ENCODE measurements around the gene CASP9.
"Not testable (repeated sequence)": the region's sequence is repeated elsewhere in the genome, so short reads cannot be mapped to it uniquely, and the experiment has no call there.

CASP9 gene

DNA sequence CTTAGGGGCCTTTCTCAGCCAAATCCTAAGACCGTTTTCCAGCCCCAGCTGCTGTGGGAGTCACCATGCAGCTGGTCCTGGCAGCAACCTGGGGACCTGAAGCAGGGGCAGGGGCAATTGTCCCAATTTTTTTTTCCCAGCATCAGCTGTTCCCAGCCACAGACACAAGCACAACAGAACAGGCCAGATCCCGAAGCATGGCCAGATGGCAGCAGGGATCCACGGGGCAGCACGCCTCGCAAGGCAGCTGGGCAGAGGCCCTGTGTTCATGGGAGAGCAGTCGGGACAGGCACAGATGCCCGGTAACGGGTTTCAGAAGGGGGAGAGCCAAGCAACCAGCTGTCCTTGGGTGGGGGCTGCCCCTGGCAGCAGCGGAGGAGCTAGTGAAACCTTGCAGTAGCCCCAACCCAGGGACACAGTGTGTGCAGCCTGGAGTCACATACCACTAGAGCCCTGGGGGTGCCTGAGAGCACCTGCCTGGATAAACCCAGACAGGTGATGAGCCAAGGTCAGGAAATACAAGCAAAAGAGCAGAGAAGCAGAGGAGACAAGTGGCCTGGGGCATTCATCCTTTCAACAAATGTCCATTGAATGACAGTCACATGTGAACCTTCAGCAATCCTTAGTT lies 54.1 kb downstream of the CASP9 start:
- DNase-seq (ENCODE audit: low read depth in 2 of 2): not testable (repeated sequence)

DNA sequence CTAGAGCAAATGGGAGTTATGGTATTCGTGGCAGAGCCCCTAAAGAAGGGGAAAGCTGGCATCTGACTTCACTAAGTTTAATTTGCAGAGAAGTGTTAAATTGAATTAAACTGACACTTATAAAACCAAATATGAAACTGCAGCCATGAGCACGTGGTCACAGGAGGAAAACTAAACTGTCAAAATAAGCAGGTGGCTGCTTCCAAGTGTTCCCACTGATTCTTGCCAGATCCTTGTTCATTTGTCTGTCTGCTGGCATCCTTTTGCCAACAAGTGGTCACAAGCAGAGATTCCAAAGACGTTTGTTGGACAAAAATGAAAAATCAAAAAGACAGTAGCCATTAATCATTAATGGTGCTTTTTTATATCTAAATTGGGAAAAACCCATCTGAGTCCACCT lies 54.7 kb downstream of the CASP9 start:
- DNase-seq (ENCODE audit: low read depth in 2 of 2): no peak

DNA sequence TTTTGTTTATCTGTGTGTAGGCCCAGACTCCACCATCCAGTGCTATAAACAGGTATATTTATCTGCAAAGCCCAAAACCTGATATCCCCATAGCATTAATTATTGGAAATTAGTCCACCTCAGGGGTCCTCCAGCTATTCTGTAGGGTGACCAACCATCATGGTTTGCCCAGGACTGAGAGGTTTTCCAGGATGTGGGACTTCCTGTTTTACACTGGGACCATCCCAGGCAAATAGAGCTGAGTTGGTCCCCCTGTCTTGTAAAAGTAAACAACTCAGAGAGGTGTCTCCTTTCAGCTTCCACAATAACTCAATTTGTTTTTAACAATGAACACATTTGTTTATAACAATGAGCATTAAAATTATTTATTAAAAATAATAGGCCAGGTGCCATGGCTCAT lies 55.9 kb downstream of the CASP9 start:
- DNase-seq (ENCODE audit: low read depth in 2 of 2): no peak

DNA sequence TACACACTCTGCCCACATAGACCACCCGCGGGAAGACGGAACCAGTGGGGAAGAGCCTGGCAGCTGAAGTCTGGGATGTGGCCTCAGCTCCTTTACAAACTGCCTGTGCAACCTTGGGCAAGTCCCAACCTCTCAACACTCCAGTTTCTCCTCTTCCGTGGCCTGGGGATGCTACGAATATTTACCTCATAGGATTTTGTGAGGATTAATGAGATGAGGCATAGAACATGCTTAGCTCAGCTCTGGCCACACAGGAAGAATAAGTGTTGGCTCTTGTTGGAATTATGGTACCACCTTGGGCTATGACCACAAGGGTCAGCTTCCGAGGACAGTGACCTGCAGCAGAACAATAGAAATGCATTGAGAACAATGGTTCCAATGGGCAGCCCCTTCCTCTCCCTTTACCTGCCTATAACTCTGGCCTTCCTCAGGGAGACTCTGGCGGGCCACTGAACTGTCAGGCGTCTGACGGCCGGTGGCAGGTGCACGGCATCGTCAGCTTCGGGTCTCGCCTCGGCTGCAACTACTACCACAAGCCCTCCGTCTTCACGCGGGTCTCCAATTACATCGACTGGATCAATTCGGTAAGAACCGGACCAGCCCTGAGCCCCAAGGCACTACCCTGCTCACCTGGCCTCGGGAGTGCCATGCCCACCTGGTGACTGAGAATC lies 56.9 kb downstream of the CASP9 start:
- DNase-seq (ENCODE audit: low read depth in 2 of 2): not testable (repeated sequence)

DNA sequence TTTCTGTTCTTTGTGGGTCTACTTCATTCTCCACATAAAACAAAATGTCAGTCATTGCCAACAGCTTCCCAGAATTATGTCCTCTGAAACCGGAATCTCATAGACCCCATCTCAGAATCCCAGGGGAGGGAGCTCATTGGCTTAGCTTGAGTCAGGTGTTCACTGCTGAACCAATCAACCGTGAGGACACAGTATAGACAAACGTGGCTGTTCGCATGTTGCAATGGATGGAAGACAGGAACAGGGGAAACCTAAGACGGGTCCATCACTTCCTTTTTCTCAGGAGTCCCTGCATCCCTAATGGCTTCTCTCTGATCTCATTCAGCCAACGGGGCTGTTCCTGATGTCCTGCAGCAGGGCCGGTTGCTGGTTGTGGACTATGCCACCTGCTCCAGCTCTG lies 58.3 kb downstream of the CASP9 start:
- DNase-seq (ENCODE audit: low read depth in 2 of 2): no peak

DNA sequence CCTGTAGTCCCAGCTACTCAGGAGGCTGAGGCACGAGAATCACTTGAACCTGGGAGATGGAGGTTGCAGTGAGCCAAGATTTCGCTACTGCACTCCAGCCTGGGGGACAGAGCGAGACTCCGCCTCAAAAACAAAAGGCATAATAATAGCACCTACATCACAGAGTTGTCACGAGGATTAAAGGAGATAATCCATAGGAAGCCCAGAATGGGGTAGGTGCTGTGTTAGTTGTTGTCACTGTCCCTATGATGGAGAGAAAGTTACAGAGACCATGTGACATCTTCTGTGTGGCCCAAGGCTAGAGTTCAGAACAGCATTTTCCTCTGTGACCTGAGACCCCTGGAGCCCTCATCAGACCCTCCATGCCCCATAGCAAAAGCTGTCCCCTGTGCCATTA lies 60.1 kb downstream of the CASP9 start:
- DNase-seq (ENCODE audit: low read depth in 2 of 2): not testable (repeated sequence)

DNA sequence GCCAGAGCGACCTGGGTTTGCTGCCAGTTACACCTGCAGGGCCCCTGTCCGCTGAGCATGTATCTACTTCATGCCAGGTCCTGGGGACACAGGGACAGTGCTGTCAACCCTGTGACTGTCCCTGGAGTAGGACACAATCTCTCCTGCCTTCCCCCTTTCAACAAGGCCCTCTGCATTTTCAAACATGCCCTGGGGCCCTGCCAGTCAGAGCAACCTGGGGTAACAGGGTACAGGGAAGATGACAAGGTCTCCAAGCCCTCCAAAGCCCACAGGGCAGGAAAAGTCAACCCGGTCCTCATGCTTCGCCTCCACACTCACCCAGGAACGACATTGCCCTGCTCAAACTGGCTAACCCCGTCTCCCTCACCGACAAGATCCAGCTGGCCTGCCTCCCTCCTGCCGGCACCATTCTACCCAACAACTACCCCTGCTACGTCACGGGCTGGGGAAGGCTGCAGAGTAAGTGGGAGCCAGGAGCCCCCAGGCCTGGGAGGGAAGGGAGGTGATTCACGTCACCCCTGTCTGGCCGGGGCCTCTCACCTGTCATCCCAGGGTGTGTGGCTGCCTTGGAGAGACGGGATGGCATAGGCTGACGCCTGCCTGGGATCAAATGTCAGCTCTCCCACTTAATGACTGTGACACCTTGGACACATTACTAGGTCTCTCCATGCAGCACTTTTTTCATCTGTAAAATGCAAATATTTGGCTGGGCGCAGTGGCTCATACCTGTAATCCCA lies 60.8 kb downstream of the CASP9 start:
- not testable (repeated sequence) for DNase-seq (ENCODE audit: low read depth in 2 of 2)

DNA sequence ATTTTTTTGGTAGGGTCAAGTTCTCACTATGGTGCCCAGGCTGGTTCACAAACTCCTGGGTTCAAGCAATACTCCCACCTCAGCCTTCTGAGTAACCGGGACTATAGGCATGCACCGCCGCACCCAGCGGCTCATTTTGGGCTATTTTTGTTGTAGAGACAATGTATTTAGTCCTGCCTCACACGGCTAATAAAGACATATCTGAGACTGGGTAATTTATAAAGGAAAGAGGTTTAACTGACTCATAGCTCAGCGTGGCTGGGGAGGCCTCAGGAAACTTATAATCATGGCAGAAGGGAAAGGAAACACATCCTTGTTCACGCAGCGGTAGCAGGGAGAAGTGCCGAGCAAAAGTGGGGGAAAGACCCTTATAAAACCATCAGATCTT lies 63.3 kb downstream of the CASP9 start:
- DNase-seq (ENCODE audit: low read depth in 2 of 2): no peak

DNA sequence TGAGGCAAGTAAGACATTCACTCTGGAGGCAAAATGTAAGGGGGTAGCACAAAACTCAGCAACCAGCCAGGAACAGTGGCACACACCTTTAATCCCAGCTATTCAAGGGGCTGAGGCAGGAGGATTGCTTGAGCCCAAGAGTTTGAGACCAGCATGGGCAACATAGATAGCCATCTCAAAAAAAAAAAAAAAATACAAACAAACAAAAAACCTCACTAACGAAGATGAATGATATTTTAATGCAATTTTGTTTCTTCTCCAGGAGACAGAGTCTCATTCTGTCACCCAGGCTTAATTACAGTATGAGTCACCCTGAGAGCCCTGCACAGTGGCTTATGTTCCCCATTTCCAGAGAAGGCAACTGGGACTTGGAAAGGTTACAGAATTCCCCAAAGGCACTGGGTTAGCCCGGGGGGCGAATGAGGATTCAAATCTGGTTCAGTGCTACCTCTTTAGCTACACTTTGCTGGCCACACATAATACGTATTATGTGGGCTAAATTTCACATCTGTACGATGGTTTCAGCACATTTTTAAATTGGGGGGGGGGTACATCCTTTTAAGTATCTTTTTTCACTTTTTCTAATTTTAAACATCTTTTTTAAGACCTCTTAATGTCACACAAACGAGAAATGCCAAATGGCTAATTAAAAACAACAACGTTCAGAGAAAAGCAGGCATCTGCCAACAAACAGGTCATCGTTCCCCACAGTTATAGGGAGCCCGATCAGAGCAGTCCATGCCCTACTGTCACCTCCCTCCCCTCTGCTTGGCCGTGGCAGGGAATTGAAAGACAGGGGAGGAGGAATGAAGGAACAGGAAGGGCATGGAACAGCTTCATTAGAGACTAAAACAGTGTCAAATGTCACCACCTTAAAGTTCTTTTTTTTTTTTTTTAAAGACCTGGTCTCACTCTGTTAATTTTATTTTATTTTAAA lies 64.0 kb downstream of the CASP9 start:
- no peak for DNase-seq (ENCODE audit: low read depth in 2 of 2)

DNA sequence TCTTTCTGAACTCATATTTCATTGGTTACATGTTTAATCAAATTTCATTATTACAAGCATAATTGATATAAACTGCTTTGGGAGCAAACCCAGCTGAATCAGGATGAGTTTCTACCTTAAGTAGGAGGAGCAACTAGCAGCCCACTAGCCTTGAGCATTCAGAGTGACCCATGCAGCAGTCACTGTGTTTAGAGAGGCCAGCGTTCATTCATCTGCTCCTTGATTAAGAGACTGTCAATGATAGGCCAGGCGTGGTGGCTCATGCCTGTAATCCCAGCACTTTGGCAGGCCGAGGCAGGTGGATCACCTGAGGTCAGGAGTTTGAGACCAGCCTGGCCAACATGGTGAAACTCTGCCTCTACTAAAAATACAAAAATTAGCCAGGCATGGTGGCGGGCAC lies 65.6 kb downstream of the CASP9 start:
- DNase-seq (ENCODE audit: low read depth in 2 of 2): not testable (repeated sequence)

DNA sequence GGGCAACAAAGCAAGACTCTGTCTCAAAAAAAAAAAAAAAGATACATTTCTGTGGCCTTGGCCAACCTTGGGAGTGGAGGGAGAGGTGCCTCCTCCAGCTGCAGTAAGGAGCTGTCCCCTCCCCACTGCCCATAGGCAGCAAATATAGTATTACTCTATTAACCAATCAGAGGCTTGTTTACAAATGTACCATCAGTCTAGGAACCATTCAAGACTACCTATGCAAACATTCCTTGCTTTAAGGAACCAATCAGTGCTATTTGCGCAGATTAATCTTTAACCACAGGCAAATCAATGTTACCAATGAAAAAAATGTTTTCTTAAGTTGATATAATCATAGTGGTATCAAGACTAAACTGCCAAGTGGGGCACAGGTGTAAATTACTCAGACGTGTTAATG lies 66.4 kb downstream of the CASP9 start:
- no peak for DNase-seq (ENCODE audit: low read depth in 2 of 2)

DNA sequence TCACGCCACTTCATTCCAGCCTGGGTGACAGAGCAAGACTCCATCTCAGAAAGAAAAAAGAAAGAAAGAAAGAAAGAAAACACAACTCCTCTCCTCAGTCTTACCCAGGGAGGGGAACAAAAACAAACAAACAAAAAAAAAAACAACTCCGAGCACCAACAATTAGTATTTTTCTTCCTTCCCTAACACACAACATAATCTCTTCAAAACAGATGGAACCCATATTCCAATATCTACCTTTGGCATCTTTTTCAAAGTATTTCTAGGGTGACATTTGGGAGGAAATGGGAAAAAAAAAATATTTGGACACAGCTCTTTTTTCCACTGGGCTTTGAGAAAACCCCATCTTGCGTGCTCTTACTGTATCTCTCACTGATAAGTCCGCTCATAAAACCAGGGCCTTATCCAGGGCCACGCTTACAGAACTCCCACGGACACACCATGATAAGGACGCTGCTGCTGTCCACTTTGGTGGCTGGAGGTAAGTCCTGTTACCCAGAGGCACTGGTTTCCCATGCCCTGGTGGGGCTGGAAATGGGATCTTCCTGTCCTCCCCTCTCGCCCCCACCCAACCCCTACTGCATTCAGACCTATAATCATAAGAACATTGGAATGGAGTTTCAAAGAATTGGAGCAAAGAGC lies 67.6 kb downstream of the CASP9 start, which contains the start of gene CELA2A:
TSS of gene CELA2A (plus strand) at position 420 of the 642 bp plus-strand sequence. CDS start at position 442, 22 bp downstream.
- DNase-seq (ENCODE audit: low read depth in 2 of 2): no peak

DNA sequence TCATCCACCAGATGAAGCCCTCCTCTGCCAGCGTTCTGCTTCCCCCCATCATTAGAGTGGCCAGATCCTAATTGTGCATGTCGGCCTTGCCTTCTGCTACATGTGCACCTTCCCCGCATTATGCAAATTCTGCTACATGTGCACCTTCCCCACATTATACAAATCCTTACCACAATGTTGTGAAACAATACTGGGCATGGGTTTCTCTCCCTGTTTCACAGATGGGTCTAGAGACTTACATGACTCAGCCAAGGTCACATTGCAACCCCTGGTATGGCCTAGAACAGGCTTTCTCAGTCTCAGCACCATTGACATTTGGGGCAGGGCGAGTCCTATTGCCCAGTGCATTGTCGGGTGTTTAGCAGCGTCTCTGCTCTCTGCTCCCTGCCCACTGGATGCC lies 68.5 kb downstream of the CASP9 start:
- DNase-seq (ENCODE audit: low read depth in 2 of 2): no peak

DNA sequence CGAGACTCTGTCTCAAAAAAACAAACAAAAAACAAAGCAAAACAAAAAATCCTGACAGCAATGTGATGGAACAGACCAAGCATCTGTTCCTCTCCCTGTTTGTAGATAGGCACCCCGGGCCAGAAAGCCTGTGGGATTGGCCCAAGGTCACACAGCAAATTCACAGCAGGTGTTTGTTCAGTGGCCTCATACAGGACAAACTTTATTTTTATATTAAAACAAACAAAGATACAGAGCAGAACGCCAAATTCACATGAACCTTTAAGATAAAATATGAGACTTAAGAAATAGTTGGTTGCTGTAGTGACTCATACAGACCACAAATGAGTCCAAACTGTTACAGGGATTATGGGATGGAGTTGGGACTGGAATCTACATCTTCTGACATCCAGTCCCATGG lies 69.8 kb downstream of the CASP9 start:
- DNase-seq (ENCODE audit: low read depth in 2 of 2): no peak

DNA sequence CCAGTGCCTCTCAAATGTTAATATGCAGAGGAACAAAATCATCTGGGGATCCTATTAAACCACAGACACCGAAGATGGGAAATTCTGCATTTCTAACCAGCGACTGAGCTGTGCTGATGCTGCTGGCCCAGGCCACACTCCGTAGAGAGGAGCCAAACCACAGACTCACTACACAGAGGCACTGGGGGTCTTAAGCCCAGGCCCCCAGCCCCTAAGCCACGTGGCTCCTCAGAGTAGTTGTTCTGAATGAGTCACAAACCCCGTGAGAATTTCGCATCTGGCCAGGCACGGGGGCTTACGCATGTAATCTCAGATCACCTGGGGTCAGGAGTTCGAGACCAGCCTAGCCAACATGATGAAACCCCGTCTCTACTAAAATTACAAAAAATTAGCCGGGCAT lies 70.3 kb downstream of the CASP9 start:
- no peak for DNase-seq (ENCODE audit: low read depth in 2 of 2)

DNA sequence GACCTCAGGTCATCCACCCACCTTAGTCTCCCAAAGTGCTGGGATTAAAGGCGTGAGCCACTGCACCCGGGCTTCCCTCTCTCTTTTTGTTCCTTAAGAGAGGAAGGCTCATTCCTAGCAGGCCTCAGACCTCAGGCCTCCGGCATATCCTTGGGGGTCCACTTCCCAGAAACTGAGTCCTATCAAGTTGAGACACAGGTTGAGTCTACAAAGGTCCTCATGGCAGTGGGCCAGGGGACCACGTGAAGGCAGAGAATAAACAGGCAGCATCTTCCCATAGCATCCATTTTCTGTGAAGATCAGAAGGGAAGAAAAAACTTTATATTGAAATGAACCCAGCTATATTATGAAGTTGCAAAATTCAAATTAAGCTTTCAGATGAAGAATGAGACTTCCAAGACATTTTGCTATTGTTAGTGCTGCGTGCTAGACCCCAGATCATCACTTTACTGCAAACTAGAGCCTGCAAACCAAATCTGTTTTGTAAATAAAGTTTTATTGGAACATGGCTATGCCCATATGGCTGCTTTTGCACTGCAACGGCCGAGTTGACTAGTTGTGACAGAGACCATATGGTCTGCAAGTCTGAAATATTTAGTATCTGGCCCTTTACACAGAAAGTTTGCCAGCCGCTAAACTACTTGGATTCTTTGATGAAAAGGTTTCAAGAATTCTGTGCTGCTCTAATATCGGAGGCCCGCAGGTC lies 71.0 kb downstream of the CASP9 start:
- no peak for DNase-seq (ENCODE audit: low read depth in 2 of 2)

DNA sequence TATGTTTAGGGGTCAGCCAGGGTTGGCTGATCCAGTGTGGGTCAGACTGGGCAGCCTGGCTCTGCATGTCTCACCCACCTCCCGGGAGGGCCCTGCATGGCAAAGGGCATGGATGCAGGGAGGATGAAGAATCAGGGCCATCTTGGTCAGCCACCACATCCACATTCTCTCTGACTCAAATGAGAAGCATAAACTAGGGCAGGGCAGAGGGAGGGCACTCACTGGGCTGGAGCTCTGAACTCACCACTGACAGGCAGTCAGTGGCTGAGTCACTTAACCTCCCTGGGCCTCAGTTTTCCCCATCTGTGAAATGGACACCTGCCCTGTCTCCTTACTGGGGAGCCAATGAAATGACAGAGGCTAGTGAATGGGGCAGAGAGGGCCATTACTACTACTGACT lies 71.8 kb downstream of the CASP9 start:
- DNase-seq (ENCODE audit: low read depth in 2 of 2): no peak

DNA sequence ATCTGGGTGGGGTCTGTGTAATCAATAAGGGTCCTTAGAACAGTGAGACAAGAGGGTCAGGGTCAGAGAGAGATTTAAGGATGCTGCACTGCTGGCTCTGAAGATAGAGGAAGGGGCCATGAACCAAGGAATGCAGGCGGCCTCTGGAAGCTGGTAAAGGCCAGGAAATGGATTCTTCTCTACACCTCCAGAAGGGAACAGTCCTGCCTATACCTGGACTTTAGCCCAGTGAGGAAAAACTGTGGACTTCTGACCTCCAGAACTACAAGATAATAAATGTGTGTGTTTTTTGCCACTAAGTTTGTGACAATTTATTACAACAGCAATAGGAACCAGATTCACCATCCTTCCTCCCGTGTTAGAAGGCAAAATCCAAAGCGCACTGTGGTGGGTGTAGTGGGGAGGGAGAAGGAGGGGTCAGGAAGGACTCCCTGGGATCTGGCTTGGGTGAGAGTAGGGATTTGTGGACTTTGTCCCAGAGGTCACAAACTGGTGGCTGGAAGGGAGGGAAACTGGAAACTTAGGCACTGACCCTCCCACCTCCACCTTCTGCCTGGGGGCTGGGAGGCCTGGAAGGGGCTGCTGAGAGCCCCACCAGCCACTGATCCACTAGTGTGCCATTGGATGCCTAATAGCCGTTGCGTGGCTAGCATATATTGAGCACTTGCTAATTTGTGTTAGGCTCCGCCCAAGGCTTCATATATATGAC lies 72.8 kb downstream of the CASP9 start:
- no peak for DNase-seq (ENCODE audit: low read depth in 2 of 2)

DNA sequence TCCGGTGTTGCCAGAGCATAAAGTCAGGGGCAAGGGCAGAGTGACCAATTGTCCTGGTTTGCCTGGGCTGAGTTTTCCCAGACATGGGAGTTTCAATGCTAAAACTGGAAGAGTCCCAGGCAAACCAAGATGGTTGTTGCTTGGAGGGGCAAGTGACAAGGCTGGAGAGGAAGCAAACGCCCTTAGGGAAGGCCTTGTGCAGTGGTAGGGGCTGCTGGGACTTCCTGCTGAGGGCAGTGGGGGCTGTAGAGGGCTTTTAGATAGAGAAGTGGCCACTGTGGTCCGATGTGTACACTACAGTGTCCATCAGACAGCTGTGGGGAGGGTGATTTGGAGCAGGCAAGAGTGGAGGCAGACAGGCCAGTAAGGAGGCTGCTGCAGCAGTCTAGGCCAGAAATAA lies 74.4 kb downstream of the CASP9 start:
- DNase-seq (ENCODE audit: low read depth in 2 of 2): no peak

DNA sequence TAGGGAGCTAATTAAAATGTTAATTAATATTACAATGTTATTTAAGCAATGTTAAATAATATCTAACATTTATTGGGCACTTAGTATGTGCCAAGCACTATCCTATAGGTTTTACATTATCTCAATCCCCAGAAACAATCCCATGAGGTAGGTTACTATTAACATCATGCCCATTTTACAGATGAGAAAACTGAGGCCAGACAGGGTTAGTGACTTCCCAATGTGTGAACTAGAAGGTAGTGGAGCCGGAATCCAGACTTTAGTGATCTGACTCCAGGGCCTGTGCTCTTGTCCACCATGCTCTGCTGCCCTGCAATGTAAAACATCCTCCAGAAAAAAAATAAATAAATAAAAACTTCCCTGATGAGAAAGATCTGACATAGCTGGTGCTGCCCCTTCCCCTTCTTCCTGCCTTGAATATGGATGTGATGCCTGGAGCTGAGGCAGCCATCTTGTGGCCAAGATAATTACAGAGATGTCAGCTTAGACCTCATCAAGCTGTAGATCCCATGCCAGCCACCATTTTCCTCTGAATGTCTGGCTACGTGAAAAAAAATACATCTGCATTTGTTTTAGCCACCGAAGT lies 75.0 kb downstream of the CASP9 start:
- no peak for DNase-seq (ENCODE audit: low read depth in 2 of 2)
